GM21723 (cell line): ENCODE data around the gene ART4.

ENCODE experiments used
- ATAC-seq: cut with Tn5 transposase; IDR thresholded peaks from one replicate; pipeline ENCODE4 v1.9.1; 2021; ENCODE audit warnings: mild to moderate bottlenecking, moderate library complexity; ENCODE audit not compliant: unreplicated experiment

ART4 gene

DNA sequence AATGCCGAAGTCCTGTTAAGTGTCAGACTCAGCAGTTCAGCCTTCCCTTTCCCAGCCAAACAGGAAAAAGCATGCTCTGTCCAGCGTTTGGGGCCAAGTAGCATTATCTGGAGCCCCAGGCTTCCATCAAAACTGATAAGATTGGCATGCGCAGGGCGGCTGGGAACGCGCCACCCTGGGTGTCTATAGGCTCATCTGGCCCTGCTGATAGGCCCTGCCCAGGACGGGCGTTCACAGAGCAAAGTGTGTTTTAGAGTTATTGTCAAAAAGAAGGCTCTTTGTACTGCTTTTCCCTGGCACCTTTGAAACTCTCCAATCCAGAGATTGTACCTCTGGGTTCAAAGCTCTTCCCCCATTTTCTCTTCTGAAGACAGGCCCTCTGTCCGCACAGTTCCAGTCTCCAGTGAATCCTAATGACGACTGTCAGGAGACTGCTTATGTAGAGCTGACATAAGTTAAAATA lies at the start of gene ART4:
Gene ART4, minus strand, starts transcription at position 102 of the 463 bp plus-strand sequence. CDS start 413 bp downstream, outside the sequence.
- no peak for ATAC-seq

DNA sequence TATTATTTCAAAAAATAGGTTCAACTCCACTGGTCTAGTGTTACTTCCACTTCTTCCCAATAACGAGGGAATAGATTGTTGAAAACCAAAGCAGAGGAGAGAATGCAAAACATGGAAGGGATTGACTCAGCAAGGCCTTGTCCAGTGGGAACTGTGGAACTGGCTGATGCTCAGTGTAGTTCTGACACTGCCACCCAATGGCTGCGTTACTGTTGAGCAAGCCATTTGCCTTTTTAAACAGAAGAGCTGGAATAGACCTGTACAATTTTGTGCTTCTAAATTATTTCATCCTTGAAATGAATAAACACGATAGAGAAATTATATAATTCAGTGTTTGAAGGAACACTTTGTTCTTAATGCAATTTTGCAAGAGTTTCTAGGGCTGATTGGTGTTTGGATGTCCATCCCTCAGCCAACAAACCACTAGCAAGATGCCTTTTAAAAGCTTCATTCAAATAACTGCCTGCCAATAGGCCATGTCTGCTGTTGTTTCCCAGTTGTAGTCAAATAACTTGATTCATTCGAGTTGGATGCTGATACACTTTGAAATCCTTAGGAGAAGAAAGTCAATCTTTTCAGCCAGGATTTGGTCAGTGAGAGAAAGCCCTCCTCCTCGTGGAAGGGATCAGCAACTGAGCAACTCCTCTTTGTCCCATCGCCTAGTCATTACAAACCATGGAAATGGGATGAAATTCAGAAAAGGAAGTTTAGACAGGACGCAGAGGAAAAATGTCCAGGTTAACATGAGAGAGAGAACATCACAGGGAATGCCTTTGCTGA lies 49.6 kb upstream of the ART4 start:
- ATAC-seq, result no peak

- ATAC-seq, result no peak
Measured at GRCh38 chr12:14890701-14891100, 47.4 kb upstream of the ART4 start.

- ATAC-seq, result no peak
Measured at GRCh38 chr12:14886271-14886670, 42.9 kb upstream of the ART4 start.

DNA sequence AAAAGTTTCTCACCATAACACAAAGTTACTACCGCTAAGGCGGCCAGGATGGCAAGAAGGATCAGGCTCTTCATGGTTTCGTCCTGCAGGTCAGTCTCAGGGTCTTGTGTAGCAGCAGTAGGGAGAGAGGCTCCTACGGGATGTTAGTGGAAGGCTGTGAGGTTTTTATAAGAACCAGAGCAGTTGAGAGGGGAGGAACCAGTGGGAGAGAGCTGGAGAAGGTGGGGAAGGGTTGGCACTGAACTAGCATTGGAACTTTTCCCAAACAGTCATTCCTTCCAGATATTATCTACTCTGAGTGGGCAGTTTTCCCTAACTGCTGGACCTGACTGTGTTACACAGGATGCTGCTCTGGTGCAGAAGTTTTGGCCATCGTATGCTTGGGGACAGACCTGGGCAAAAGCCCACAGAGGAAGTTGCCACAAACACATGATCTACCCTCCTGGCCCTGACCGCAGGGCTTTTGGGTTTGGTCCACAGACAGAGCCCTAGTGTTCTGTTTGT lies 42.4 kb upstream of the ART4 start, which contains the start of gene MGP:
Gene MGP, minus strand, starts transcription at position 137 of the 504 bp plus-strand sequence. Its CDS starts 63 bp downstream, at position 74.
- no peak for ATAC-seq

DNA sequence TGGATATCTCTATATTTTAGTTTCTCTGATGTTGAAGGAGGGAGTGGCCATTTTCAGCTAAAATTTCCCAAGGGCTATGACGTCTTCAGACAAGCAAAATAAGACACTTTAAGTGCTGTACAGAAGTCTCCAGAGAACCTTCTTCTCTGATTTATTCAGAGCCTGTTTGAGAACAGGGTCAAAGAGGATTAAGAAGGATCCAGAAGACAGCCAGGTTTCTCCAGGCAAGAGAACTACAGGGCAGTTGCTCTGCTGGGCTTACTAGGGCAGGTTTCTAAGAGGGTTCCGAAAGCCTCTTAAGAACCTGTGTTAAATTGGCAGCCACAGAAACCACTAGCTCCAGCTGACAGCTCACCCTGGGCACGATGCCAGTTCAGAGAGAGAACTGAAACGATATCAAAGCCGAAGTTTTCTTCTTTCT lies 41.1 kb upstream of the ART4 start:
- peak; percentile 97 for ATAC-seq

DNA sequence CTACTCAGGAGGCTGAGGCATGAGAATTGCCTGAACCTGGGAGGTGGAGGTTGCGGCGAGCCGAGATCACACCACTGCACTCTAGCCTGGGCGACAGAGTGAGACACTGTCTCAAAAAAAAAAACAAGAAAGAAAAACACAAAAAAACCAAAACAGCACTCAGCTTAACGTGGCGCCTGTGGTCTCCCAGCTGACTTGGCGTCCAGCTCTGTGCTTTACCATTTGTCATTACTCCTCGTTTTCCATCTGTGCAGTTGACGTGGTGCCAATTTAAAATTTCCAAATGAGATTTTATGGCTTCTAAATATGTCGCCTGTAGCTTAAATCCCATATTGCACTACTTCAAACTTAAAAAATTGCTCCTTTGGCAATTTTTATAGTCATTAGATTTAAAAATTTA lies 40.4 kb upstream of the ART4 start:
- ATAC-seq, result no peak

DNA sequence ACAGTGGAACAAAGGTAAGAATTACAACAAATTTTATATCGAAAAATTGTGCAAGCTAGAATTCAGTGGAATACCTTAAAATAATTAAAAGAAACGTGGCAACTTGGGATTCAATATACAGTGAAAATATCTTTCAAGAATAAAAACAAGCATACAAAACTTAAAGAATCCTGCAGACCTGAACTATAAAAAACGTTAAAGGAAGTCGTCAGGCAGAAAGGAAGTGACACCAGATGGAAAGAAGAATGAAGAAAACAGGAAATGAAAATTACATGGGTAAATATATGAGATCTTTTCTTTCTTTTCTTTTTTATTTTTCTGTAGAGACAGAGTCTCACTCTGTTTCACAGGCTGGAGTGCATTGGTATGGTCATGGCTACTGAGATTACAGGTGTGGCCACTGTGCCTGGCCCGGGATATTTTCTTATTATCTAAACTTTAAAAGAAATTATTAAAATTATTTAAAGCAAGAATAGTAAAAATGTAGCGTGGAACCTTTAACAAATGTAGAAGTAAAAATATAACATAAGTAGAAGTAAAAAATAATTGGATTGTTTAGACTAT lies 37.6 kb upstream of the ART4 start:
- ATAC-seq, result no peak

GRCh38 chr12:14879222-14879933 lies 36.1 kb upstream of the ART4 start:
- no peak for ATAC-seq

GRCh38 chr12:14878488-14878887 lies 35.2 kb upstream of the ART4 start:
- no peak for ATAC-seq

DNA sequence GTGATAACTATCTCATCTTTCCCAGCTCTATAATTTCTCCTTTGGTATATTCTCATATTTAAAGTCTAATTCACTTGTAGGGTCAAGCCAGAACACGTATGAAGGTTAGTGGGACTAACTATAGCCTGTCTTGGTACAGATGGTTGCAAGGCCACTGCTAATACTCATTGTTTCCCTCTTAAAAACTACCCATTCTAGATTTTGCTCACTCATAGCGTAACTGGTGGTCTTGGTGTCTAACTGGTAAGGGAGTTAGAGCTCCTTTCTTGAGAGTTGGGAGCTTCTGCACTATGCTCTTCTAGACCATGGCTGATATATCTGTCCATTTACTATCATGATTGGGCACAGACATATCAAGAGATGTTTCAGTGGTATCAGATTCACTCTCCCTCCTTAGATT lies 33.5 kb upstream of the ART4 start:
- no peak for ATAC-seq

GRCh38 chr12:14874882-14875281 lies 31.6 kb upstream of the ART4 start:
- ATAC-seq, result no peak

DNA sequence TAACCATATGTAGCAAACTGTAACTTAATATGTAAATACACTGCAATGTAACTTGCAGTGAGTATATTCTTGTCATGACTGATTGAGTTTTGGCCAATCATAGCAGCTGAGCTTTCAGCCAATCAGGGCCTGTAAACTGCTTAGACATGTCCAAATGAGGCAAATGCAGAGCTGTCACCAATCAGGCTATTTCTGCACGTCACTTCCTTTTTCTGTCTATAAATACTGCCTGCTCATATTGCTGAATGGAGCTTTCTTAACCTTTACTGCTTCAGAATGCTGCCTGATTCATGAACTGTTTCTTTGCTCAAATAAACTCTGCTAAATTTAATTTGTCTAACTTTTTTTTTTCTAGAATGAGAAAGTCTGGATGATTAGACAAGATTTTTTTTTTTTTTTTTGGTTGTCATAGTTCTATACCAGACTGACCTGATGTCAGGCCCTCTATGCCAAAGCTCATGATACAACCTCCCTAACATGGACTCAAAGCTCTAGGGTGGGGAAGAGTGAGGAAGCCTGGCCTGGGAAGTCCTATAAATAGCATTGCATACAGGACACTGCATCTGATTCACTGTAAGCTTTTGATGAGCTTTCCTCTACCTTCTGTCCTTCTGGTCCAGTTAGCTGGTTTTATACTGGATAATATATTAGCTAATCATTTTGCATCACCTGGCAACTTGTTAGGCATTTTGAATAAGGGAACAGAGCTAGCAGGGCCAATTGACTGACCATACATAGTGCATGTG lies 30.3 kb upstream of the ART4 start:
- no peak for ATAC-seq

GRCh38 chr12:14871886-14872285 lies 28.6 kb upstream of the ART4 start:
- ATAC-seq, result no peak

DNA sequence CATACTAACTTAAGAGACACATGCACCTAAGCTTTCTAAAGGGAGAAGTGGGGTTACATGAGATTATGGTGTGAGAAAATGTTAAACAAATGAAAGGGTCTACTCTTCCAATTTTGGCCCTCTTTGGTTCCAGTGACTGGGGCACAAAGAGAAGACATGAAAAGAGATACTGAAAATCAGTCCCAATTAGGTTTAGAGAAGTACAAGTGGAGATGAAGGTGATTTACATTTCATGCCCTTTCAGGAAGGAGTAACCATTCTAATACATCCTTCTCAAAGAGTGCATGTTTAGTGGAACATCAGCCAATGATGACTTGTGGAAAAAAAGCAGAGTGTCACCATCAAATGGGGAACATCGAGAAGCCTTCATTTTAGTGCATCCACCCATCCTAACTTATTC lies 27.9 kb upstream of the ART4 start:
- ATAC-seq, result no peak

DNA sequence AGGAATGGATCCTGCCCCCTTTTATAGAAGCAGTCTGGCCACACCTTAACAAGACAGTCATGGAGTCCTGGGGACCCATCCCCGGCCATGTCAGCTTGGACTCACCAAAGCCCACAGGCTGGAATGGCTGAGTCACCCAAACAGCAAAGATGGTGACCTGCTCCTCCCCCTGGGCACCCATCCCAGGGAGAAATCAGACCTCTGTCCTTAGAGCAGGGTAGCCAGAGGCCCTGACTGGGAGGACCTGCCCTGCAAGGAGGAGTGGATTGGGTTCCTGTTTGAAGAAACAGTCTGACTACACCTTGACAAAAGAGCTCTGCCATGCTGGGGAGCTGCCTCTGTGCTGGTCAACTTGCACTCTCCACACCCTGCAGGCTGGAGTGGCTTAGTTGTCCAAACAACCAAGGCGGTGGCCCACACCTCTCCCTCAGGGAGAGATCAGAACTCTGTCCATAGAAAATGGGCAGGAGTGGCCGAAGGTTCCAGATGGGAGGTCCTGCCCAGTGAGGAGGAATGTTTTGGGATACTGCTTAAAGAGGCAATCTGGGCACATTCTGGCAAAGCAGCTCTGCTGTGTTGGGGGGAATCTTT lies 25.7 kb upstream of the ART4 start:
- ATAC-seq, result no peak

- no peak for ATAC-seq
Measured at GRCh38 chr12:14860490-14860889, 17.2 kb upstream of the ART4 start.

DNA sequence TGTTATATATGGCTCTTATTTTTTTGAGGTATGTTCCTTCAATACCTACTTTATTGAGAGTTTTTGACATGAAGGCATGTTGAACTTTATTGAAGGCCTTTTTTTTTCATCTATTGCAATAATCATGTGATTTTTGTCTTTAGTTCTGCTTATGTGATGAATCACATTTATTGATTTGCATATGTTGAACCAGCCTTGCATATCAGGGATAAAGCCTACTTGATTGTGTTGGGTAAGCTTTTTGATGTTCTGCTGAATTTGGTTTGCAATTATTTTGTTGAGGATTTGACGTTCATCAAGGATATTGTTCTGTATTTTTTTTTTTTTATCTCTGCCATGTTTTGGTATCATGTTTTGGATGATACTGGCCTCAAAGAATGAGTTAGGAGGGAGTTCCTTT lies 15.2 kb upstream of the ART4 start:
- ATAC-seq, result no peak

DNA sequence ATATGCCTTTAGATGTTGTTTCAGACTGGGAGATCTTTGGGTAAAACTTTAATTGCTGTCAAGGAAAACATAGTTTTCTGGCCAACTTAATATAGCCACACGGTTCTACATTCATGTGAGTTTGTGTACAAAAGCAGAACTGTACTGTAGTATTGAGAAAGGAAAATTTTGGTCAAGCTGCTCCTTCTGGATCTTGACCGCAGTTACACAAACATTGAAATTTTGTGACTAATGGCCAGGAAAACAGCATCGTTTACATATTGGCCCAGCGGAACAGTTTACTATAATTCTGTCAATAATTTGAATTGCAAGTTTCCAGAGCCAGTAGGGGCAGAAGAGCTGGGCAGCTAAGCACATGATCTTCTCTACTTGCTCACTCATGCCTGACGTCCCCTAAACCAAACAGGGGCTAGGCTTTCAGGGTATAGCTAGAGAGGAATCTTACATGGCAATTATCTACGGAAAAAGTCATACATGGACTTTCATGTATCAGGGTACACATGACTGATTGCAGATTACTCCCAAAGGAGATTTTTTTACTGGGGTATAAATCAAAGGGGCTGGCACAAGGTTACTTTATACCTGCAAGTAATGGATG lies 11.4 kb upstream of the ART4 start:
- no peak for ATAC-seq

DNA sequence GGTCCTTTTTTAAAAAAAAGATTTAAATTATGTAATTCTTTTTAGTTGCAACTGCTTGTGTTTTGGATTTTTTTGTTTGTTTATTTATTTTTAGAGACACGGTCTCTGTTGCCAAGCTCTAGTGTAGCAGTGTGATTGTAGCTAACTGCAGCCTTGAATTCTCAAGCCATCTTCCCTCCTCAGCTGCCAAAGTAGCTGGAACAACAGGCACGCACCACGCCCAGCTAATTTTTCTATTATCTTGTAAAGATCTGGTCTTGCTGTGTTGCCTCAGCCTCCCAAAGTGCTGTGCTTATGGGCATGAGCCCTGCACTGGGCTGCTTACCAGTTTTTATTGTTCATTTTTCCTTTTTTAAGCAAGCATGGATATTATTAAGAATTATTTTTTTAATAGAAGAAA lies 10.6 kb upstream of the ART4 start:
- ATAC-seq, result no peak
